PC-9 (cell line): ENCODE results near the gene CNTN5.

Experiments used
- EZH2 ChIP-seq: fragments of 200-600 bp; sonication (generic); IDR thresholded peaks from 2 replicates; pipeline ENCODE4 v1.8.0; 2017; ENCODE audit warnings: antibody characterized with exemption, low read depth
- TF ChIP-seq, protein P1 (sequence below): fragments of 200-600 bp; sonication (generic); conservative IDR thresholded peaks from 2 replicates; pipeline ENCODE4 v1.6.1; 2017; ENCODE audit warnings: mixed run types, antibody characterized with exemption, mild to moderate bottlenecking, moderate library complexity

DNA sequence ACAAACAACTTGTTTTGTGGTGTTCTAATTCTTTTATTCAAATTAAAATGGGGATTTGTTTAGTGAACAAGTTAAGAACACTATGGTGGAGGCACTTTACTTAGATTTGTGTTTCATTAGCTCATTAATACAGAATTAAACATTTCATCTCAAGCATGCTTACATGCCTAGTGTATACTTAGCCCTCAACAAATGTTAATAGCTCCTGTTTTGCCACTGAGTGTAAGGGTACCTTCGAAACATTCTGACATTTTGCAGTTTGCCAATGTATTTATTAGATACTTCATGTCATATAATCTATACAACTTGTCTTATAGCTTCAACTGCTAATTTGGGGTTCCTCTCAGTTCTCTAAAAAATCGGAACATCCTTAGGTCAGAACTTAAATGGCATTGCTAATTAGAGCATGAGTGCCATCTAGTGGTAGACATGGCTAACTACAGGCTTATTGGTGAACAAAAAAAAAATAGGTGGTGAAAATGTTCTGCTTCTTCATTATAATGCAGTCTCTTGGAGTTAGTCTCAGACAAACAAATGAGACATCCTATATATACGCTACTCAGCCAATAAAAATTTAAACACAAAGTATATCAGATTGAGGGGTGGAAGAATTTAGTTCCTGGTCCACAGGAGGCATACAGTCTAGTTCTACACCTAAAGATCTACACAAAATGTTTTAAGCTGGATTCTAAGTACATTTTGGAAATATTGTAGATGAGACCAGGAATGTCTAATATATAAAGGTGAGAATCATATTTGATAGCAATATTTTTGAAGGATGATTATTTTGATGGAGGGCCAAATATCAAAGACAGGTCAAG, 4.9 kb upstream of the CNTN5 start:
- TF ChIP-seq, protein P1, sequence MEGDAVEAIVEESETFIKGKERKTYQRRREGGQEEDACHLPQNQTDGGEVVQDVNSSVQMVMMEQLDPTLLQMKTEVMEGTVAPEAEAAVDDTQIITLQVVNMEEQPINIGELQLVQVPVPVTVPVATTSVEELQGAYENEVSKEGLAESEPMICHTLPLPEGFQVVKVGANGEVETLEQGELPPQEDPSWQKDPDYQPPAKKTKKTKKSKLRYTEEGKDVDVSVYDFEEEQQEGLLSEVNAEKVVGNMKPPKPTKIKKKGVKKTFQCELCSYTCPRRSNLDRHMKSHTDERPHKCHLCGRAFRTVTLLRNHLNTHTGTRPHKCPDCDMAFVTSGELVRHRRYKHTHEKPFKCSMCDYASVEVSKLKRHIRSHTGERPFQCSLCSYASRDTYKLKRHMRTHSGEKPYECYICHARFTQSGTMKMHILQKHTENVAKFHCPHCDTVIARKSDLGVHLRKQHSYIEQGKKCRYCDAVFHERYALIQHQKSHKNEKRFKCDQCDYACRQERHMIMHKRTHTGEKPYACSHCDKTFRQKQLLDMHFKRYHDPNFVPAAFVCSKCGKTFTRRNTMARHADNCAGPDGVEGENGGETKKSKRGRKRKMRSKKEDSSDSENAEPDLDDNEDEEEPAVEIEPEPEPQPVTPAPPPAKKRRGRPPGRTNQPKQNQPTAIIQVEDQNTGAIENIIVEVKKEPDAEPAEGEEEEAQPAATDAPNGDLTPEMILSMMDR = peak; percentile 98
- TF ChIP-seq EZH2 = no peak
